GM23338 (cell line): Measurements from ENCODE around the gene MAP2K5. TPM values are rescaled to one million over a fixed set of nuclear protein-coding genes. Genes with fewer than 3 reads are reported as not detected.

Experiments used
- ATAC-seq: fragments of 200-7000 bp; cut with Tn5 transposase; 3 replicates; pipeline ENCODE4 v1.9.1; 2020
- DNase-seq: peaks from one replicate; pipeline ENCODE4 v3.0.0-alpha.2; 2015; ENCODE audit warnings: low spot score
- H2AFZ ChIP-seq: fragments of 200-600 bp; sonication (generic); 2 replicates; pipeline ENCODE4 v1.8.0; 2016; ENCODE audit warnings: antibody characterized with exemption, mild to moderate bottlenecking, moderate library complexity
- H3F3A ChIP-seq: fragments of 200-600 bp; sonication (generic); replicated peaks from 2 replicates; pipeline ENCODE4 v1.8.0; 2017; ENCODE audit warnings: antibody characterized with exemption, mixed run types, low read depth
- H3K27ac ChIP-seq: fragments of 200-600 bp; sonication (generic); 2 replicates; pipeline ENCODE4 v1.6.1; 2016; ENCODE audit warnings: low read depth
- H3K27me3 ChIP-seq: fragments of 200-600 bp; sonication (generic); 2 replicates; pipeline ENCODE4 v1.8.0; 2016; ENCODE audit warnings: mild to moderate bottlenecking, mixed run types, moderate library complexity; ENCODE audit not compliant: insufficient read depth
- H3K36me3 ChIP-seq: fragments of 200-600 bp; sonication (generic); 2 replicates; pipeline ENCODE4 v1.8.0; 2016; ENCODE audit warnings: mild to moderate bottlenecking; ENCODE audit not compliant: insufficient read depth
- H3K4me1 ChIP-seq: fragments of 200-600 bp; sonication (generic); 2 replicates; pipeline ENCODE4 v1.8.0; 2016; ENCODE audit warnings: mild to moderate bottlenecking, moderate library complexity; ENCODE audit not compliant: insufficient read depth
- H3K4me2 ChIP-seq: fragments of 200-600 bp; sonication (generic); 2 replicates; pipeline ENCODE4 v1.7.1; 2017; ENCODE audit warnings: mixed run types
- H3K4me3 ChIP-seq: fragments of 200-600 bp; sonication (generic); 2 replicates; pipeline ENCODE4 v1.6.1; 2016; ENCODE audit warnings: mixed run types
- H3K79me2 ChIP-seq: fragments of 200-600 bp; sonication (generic); replicated peaks from 2 replicates; pipeline ENCODE4 v1.8.0; 2017; ENCODE audit warnings: mild to moderate bottlenecking; ENCODE audit not compliant: insufficient read depth
- H3K9me2 ChIP-seq: fragments of 200-600 bp; sonication (generic); 2 replicates; pipeline ENCODE4 v1.8.0; 2017; ENCODE audit not compliant: insufficient read depth
- H4K20me1 ChIP-seq: fragments of 200-600 bp; sonication (generic); replicated peaks from 2 replicates; pipeline ENCODE4 v1.8.0; 2017; ENCODE audit warnings: mild to moderate bottlenecking; ENCODE audit not compliant: insufficient read depth
- H3K27ac Mint-ChIP-seq: 2 replicates; pipeline ENCODE4 v1.8.0; 2020; ENCODE audit warnings: inconsistent platforms, mild to moderate bottlenecking, moderate library complexity, mixed read lengths
- H3K27me3 Mint-ChIP-seq: 3 replicates; pipeline ENCODE4 v1.8.0; 2022; ENCODE audit warnings: low read depth, mild to moderate bottlenecking, moderate library complexity, mixed read lengths, inconsistent platforms; ENCODE audit not compliant: insufficient read depth, poor library complexity
- H3K36me3 Mint-ChIP-seq: 3 replicates; pipeline ENCODE4 v1.8.0; 2021; ENCODE audit warnings: low read depth, mild to moderate bottlenecking, inconsistent platforms, moderate library complexity, mixed read lengths
- H3K4me1 Mint-ChIP-seq: 3 replicates; pipeline ENCODE4 v1.8.0; 2020; ENCODE audit warnings: mild to moderate bottlenecking, inconsistent platforms, mixed read lengths
- H3K4me3 Mint-ChIP-seq: 3 replicates; pipeline ENCODE4 v1.8.0; 2021; ENCODE audit warnings: moderate library complexity, mild to moderate bottlenecking, inconsistent platforms, mixed read lengths
- H3K9me3 Mint-ChIP-seq: 3 replicates; pipeline ENCODE4 v1.8.0; 2020; ENCODE audit warnings: moderate library complexity, mild to moderate bottlenecking, inconsistent platforms, mixed read lengths
- CREB1 ChIP-seq: fragments of 250-450 bp; sonication (Bioruptor Pico); IDR thresholded peaks from 2 replicates; pipeline ENCODE4 v1.5.0; 2020; ENCODE audit warnings: low read depth, mild to moderate bottlenecking, moderate library complexity
- CTCF ChIP-seq, 2 experiments: fragments of 200-600 bp in 1 of 2; sonication (generic) in 1 of 2; conservative IDR thresholded peaks; 2 replicates each; pipeline versions ENCODE4 v1.5.1 to v1.6.1; 2016 to 2017; ENCODE audit warnings: antibody characterized with exemption in 2 of 2, low read depth in 2 of 2, mild to moderate bottlenecking in 2 of 2, moderate library complexity in 1 of 2
- ETS1 ChIP-seq: IDR thresholded peaks from 2 replicates; pipeline ENCODE4 v1.6.1; 2016; ENCODE audit warnings: antibody characterized with exemption
- EZH2 ChIP-seq: fragments of 200-600 bp; sonication (generic); IDR thresholded peaks from one replicate; pipeline ENCODE4 v1.8.0; 2017; ENCODE audit warnings: antibody characterized with exemption, mild to moderate bottlenecking, low read depth; ENCODE audit not compliant: unreplicated experiment
- POLR2AphosphoS5 ChIP-seq: IDR thresholded peaks from 2 replicates; pipeline ENCODE4 v1.6.1; 2016; ENCODE audit warnings: antibody characterized with exemption, low read depth
- REST ChIP-seq: IDR thresholded peaks from one replicate; pipeline ENCODE4 v1.6.1; 2018; ENCODE audit warnings: antibody characterized with exemption; ENCODE audit not compliant: unreplicated experiment
- STAT1 ChIP-seq: IDR thresholded peaks from one replicate; pipeline ENCODE4 v1.6.1; 2016; ENCODE audit warnings: antibody characterized with exemption; ENCODE audit not compliant: unreplicated experiment
- ZNF462 ChIP-seq: fragments of 250-450 bp; sonication (Bioruptor Pico); IDR thresholded peaks from 2 replicates; pipeline ENCODE4 v1.5.0; 2020; ENCODE audit warnings: mild to moderate bottlenecking, moderate library complexity
- polyA plus RNA-seq: library from polyadenylated mRNA; unstranded; fragments of >200 nt; fragmentation: Nextera tagmentation; extraction: Ambion mirVana; gene quantifications from 2 replicates; pipeline ENCODE4 v1.2.1, GENCODE V29; 2016
- total RNA-seq: library from RNA; depleted of rRNA; stranded (reverse); fragments of >200 nt; shearing (Covaris generic); gene quantifications from 2 replicates; pipeline ENCODE4 v1.2.3, GENCODE V29; 2014

The MAP2K5 gene
- total and polyA plus RNA-seq, 2 experiments from 2014 or later: 6.5 to 13.6 TPM

- TF ChIP-seq STAT1 (no peak), ZNF462 (CRISPR knock-in tag) (no peak), CTCF (conservative IDR thresholded peaks at IDR 0.05; ENCODE audit: low read depth in 2 of 2) (no peak), ETS1 (no peak), CREB1 (CRISPR knock-in tag) (no peak), REST (no peak), POLR2AphosphoS5 (no peak), EZH2 (no peak)
- H3K9me3 Mint-ChIP-seq: no peaks in the 10 kb centered on the region
- no peaks in the 10 kb centered on the region for H3K27me3 Mint-ChIP-seq
- Histone ChIP-seq H3K4me2 (no peak overlapping the region), H3K9me2 (no peaks in the 10 kb centered on the region), H3K27me3 (no peaks in the 10 kb centered on the region), H3K4me1 (no peaks in the 10 kb centered on the region), H3K27ac (no peak overlapping the region), H3K79me2 (no peaks in the 10 kb centered on the region), H4K20me1 (no peaks in the 10 kb centered on the region), H3K36me3 (no peaks in the 10 kb centered on the region), H2AFZ (no peak overlapping the region), H3F3A (no peaks in the 10 kb centered on the region), H3K4me3 (no peak overlapping the region)
- H3K4me1 Mint-ChIP-seq: no peaks in the 10 kb centered on the region
- DNase-seq: no peak
- H3K4me3 Mint-ChIP-seq: no peak overlapping the region
- no peak for ATAC-seq
- no peak overlapping the region for H3K27ac Mint-ChIP-seq
- H3K36me3 Mint-ChIP-seq: no peaks in the 10 kb centered on the region
Measured at GRCh38 chr15:67533873-67534272, 8.6 kb upstream of the MAP2K5 start.
